ENCODE data around the gene PTPRG. TPM values are rescaled to one million over a fixed set of nuclear protein-coding genes. Genes with fewer than 3 reads are reported as not detected.

Gene PTPRG
- total RNA-seq, 3 donors from 2014 or later, result 0.10 to 0.19 (median 0.13) TPM

- Mint-ChIP-seq H3K36me3 (ENCODE audit: insufficient read depth) (no peaks in the 10 kb centered on the region), H3K9me3 (peaks cover 7% of the 10 kb centered on the region), H3K4me3 (peak overlapping the region; percentile 91), H3K27me3 (ENCODE audit: low read depth) (peaks cover 31% of the 10 kb centered on the region), H3K4me1 (ENCODE audit: low read depth) (peaks cover 7% of the 10 kb centered on the region)
- peak; percentile 90 to 93 for ATAC-seq
- peak; percentile 57 for DNase-seq
Observed at GRCh38 chr3:62318752-62319569, 757.6 kb downstream of the PTPRG start.

GRCh38 chr3:62319570-62320243 lies 758.3 kb downstream of the PTPRG start:
- H3K4me1 Mint-ChIP-seq (ENCODE audit: low read depth), result peaks cover 7% of the 10 kb centered on the region
- H3K27me3 Mint-ChIP-seq (ENCODE audit: low read depth), result peaks cover 31% of the 10 kb centered on the region
- H3K9me3 Mint-ChIP-seq, result peaks cover 7% of the 10 kb centered on the region
- no peak for ATAC-seq
- H3K36me3 Mint-ChIP-seq (ENCODE audit: insufficient read depth), result no peaks in the 10 kb centered on the region
- peak overlapping the region; percentile 91 for H3K4me3 Mint-ChIP-seq
- DNase-seq, result no peak

- DNase-seq (no peak), ATAC-seq (no peak)
- H3K36me3 Mint-ChIP-seq (ENCODE audit: insufficient read depth), result no peaks in the 10 kb centered on the region
- no peak overlapping the region for H3K4me3 Mint-ChIP-seq
- H3K9me3 Mint-ChIP-seq, result peaks cover 3% of the 10 kb centered on the region
- peaks cover 7% of the 10 kb centered on the region for H3K4me1 Mint-ChIP-seq (ENCODE audit: low read depth)
- H3K27me3 Mint-ChIP-seq (ENCODE audit: low read depth), result peaks cover 19% of the 10 kb centered on the region
Observed at GRCh38 chr3:62323241-62323640, 761.9 kb downstream of the PTPRG start.

- DNase-seq, result no peak
Observed at GRCh38 chr3:62325896-62326295, 764.5 kb downstream of the PTPRG start.

GRCh38 chr3:62329971-62330370 lies 768.6 kb downstream of the PTPRG start:
- no peak for DNase-seq
- H3K36me3 Mint-ChIP-seq (ENCODE audit: insufficient read depth), result no peaks in the 10 kb centered on the region

More at GRCh38 chr3:62325896-62326295, 764.5 kb downstream of the PTPRG start:
- Mint-ChIP-seq H3K4me1 (ENCODE audit: low read depth) (no peaks in the 10 kb centered on the region), H3K4me3 (no peak overlapping the region), H3K27me3 (ENCODE audit: low read depth) (peaks cover 1% of the 10 kb centered on the region), H3K36me3 (ENCODE audit: insufficient read depth) (no peaks in the 10 kb centered on the region), H3K9me3 (peaks cover 2% of the 10 kb centered on the region)
- no peak for ATAC-seq

GRCh38 chr3:62332017-62332416 lies 770.6 kb downstream of the PTPRG start:
- DNase-seq, result no peak
- Mint-ChIP-seq H3K4me3 (no peak overlapping the region), H3K9me3 (no peaks in the 10 kb centered on the region), H3K27me3 (ENCODE audit: low read depth) (no peaks in the 10 kb centered on the region), H3K4me1 (ENCODE audit: low read depth) (no peaks in the 10 kb centered on the region), H3K36me3 (ENCODE audit: insufficient read depth) (no peaks in the 10 kb centered on the region)
- no peak for ATAC-seq

More at GRCh38 chr3:62329971-62330370, 768.6 kb downstream of the PTPRG start:
- Mint-ChIP-seq H3K9me3 (no peaks in the 10 kb centered on the region), H3K4me1 (ENCODE audit: low read depth) (no peaks in the 10 kb centered on the region), H3K4me3 (no peak overlapping the region), H3K27me3 (ENCODE audit: low read depth) (no peaks in the 10 kb centered on the region)
- ATAC-seq, result no peak

- H3K36me3 Mint-ChIP-seq (ENCODE audit: insufficient read depth), result no peaks in the 10 kb centered on the region
- no peaks in the 10 kb centered on the region for H3K27me3 Mint-ChIP-seq (ENCODE audit: low read depth)
- no peak for DNase-seq
- no peaks in the 10 kb centered on the region for H3K9me3 Mint-ChIP-seq
- H3K4me3 Mint-ChIP-seq, result no peak overlapping the region
- ATAC-seq, result no peak
- no peaks in the 10 kb centered on the region for H3K4me1 Mint-ChIP-seq (ENCODE audit: low read depth)
Observed at GRCh38 chr3:62332835-62333244, 771.5 kb downstream of the PTPRG start.

- no peaks in the 10 kb centered on the region for H3K9me3 Mint-ChIP-seq
- no peak overlapping the region for H3K4me3 Mint-ChIP-seq
- ATAC-seq (no peak), DNase-seq (no peak)
- H3K4me1 Mint-ChIP-seq (ENCODE audit: low read depth), result no peaks in the 10 kb centered on the region
- no peaks in the 10 kb centered on the region for H3K27me3 Mint-ChIP-seq (ENCODE audit: low read depth)
- no peaks in the 10 kb centered on the region for H3K36me3 Mint-ChIP-seq (ENCODE audit: insufficient read depth)
Observed at GRCh38 chr3:62335196-62335595, 773.8 kb downstream of the PTPRG start.

- peaks cover 4% of the 10 kb centered on the region for H3K27me3 Mint-ChIP-seq (ENCODE audit: low read depth)
- no peaks in the 10 kb centered on the region for H3K4me1 Mint-ChIP-seq (ENCODE audit: low read depth)
- DNase-seq (no peak), ATAC-seq (no peak)
- peaks cover 6% of the 10 kb centered on the region for H3K9me3 Mint-ChIP-seq
- no peaks in the 10 kb centered on the region for H3K36me3 Mint-ChIP-seq (ENCODE audit: insufficient read depth)
- no peak overlapping the region for H3K4me3 Mint-ChIP-seq
Observed at GRCh38 chr3:62343755-62344154, 782.4 kb downstream of the PTPRG start.
